Activated CD4-positive, alpha-beta memory T cell treated with anti-CD3 and anti-CD28 coated beads for 36 hours (primary cell): ENCODE results near the gene KRTAP5-6. TPM values are rescaled to one million over a fixed set of nuclear protein-coding genes. Genes with fewer than 3 reads are reported as not detected.

Experiments
- CTCF ChIA-PET: fragments of 350-600 bp; sonication (Branson Sonifier 250); formaldehyde crosslinking; loops from one replicate; lab custom pipeline; 2021; ENCODE audit warnings: antibody characterized with exemption, inconsistent platforms; lab: Charles Lee
- POLR2A ChIA-PET: fragments of 350-600 bp; sonication (Branson Sonifier 250); formaldehyde crosslinking; loops from one replicate; lab custom pipeline; 2021; ENCODE audit warnings: antibody characterized with exemption; lab: Charles Lee
- DNase-seq: peaks from one replicate; pipeline ENCODE4 v3.0.0-alpha.2; 2020
- H3K27ac Mint-ChIP-seq: one replicate; pipeline ENCODE4 v1.8.0; 2021; ENCODE audit warnings: mixed read lengths
- H3K27me3 Mint-ChIP-seq: one replicate; pipeline ENCODE4 v1.8.0; 2021; ENCODE audit warnings: mixed read lengths
- H3K36me3 Mint-ChIP-seq: one replicate; pipeline ENCODE4 v1.8.0; 2021; ENCODE audit warnings: mixed read lengths
- H3K4me1 Mint-ChIP-seq: one replicate; pipeline ENCODE4 v1.8.0; 2021; ENCODE audit warnings: low read depth, mixed read lengths
- H3K4me3 Mint-ChIP-seq: one replicate; pipeline ENCODE4 v1.8.0; 2021; ENCODE audit warnings: mild to moderate bottlenecking, mixed read lengths
- H3K9me3 Mint-ChIP-seq: one replicate; pipeline ENCODE4 v1.8.0; 2021; ENCODE audit warnings: mixed read lengths
- intact Hi-C: fragments of 100-400 bp; cut with micrococcal nuclease; formaldehyde crosslinking; loops from one replicate; pipeline ENCODE4 v1.15.1; 2023
- total RNA-seq, 2 experiments: library from RNA; stranded (reverse); gene quantifications; one replicate each; pipeline ENCODE4 v1.2.3, GENCODE V29; 2021

The KRTAP5-6 gene
- total RNA-seq, 2 experiments from 2014 or later, result not detected

DNA sequence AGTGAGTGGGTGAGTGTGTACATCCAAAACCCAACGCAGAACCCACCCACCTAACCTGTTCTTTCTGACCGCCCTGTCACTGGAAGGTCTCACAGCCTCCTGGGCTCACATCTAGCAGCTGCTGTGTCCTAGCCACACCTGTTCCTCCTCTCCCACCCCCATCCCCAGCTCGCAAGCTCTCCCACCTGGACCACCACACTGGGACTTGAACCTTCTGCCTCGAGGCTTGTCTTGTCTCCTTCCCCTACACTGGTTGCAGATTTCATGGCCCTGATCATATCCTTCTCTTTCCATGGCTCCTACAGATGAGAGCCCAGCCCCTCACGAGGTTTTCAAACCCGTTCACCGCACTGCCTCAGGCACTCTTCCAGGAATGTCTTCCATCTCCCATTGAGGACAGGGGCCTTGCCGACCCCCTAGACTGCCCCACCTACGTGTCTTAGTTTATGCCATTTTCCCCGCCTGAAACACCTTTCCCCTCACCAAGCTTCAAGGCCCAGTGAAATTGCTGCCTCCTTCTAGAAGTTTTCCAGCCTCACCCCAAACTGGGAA is 46.7 kb downstream of the KRTAP5-6 start:
- peaks cover 8% of the 10 kb centered on the region for H3K9me3 Mint-ChIP-seq
- POLR2A ChIA-PET, result no interaction called here
- no peak overlapping the region for H3K27ac Mint-ChIP-seq
- H3K4me3 Mint-ChIP-seq, result no peak overlapping the region
- CTCF ChIA-PET, result no interaction called here
- no peak for DNase-seq
- no peaks in the 10 kb centered on the region for H3K36me3 Mint-ChIP-seq
- H3K4me1 Mint-ChIP-seq, result no peaks in the 10 kb centered on the region
- peaks cover 4% of the 10 kb centered on the region for H3K27me3 Mint-ChIP-seq
- intact Hi-C loops, result no loop called here

- POLR2A ChIA-PET, result no interaction called here
These were observed 47.3 kb downstream of the KRTAP5-6 start for GRCh38 chr11:1744137-1744886.

DNA sequence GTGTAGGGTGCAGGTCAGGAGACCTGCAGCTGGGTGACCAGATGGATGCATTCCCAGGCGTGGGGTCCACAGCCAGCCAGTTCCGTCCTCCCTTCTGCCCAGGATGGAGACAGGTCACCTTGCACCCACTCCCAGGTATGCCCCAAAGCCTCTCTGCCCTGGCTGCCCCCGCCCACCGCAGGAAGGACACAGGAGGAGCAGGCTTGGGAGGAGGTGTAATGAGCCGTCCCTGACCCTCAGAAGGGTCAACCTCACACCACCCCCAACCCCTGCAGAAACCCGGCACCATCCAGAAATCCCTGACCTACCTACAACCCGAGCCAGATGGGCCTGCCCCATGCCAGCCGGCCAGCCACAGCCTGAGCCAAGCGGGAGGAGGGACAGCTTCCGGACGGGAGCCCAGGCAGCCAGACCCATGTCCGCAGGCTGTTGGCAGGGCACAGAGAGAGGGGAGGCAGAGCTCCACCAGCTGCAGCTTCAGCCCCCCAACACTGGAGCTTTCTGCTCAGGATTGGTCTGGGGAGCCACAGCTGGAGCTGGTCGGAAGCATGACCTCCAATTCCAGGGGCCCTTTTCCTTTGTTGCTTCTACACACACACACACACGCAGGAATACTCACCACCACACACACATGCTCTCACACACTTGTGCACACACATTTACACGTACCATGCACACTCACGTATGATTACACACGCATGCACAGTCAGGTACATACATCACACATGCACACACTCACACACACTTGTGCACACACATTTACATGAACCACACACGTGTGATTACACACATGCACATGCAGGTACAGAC is 48.1 kb downstream of the KRTAP5-6 start:
- Mint-ChIP-seq H3K27me3 (peaks cover 8% of the 10 kb centered on the region), H3K4me1 (peaks cover 7% of the 10 kb centered on the region), H3K9me3 (peaks cover 8% of the 10 kb centered on the region), H3K36me3 (no peaks in the 10 kb centered on the region), H3K4me3 (no peak overlapping the region), H3K27ac (no peak overlapping the region)
- ChIA-PET CTCF (interaction anchor here (0.7 kb wide), 1 partner anchor 77 kb away, joined by 3 read pairs; no protein-coding TSS in a partner anchor), POLR2A (no interaction called here)
- DNase-seq, result peak; percentile 2
- intact Hi-C loops, result no loop called here

More at GRCh38 chr11:1744137-1744886, 47.3 kb downstream of the KRTAP5-6 start:
- Mint-ChIP-seq H3K27me3 (peaks cover 2% of the 10 kb centered on the region), H3K27ac (no peak overlapping the region), H3K4me3 (no peak overlapping the region), H3K36me3 (no peaks in the 10 kb centered on the region), H3K9me3 (peaks cover 8% of the 10 kb centered on the region), H3K4me1 (no peaks in the 10 kb centered on the region)
- DNase-seq, result peak; percentile 4
- CTCF ChIA-PET, result no interaction called here
- intact Hi-C loops, result no loop called here

GRCh38 chr11:1745701-1746320 is 48.8 kb downstream of the KRTAP5-6 start:
- POLR2A ChIA-PET, result no interaction called here

DNA sequence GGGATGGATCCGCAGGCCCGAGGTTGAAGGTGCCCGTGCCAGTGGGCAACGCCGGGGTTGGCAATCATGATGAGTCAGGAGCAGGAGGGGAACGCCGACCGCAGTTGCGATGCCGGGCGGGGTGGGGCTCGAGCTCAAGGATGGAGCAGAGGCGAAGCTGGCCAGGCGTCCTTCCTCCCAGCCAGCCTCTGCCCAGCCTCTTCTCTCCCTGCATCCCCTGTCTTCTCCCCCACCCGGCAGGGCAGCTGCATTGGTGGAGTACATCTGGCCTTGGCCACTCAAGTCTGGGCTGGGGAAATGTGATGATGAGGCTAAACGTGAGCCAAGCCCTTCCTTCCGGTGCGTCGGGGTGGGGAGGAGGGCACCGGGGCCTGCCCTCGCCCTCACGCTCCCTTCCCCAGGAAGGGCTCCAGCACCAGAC is 49.5 kb downstream of the KRTAP5-6 start:
- intact Hi-C loops, result no loop called here
- CTCF ChIA-PET, result no interaction called here
- POLR2A ChIA-PET, result no interaction called here
- H3K4me3 Mint-ChIP-seq, result no peak overlapping the region
- DNase-seq, result no peak
- no peak overlapping the region for H3K27ac Mint-ChIP-seq
- peaks cover 13% of the 10 kb centered on the region for H3K27me3 Mint-ChIP-seq
- H3K4me1 Mint-ChIP-seq, result peaks cover 12% of the 10 kb centered on the region
- no peaks in the 10 kb centered on the region for H3K36me3 Mint-ChIP-seq
- H3K9me3 Mint-ChIP-seq, result peaks cover 8% of the 10 kb centered on the region

More at GRCh38 chr11:1745701-1746320, 48.8 kb downstream of the KRTAP5-6 start:
- DNase-seq, result no peak
- H3K4me3 Mint-ChIP-seq, result no peak overlapping the region
- peaks cover 13% of the 10 kb centered on the region for H3K27me3 Mint-ChIP-seq
- intact Hi-C loops, result no loop called here
- no peaks in the 10 kb centered on the region for H3K36me3 Mint-ChIP-seq
- peaks cover 8% of the 10 kb centered on the region for H3K9me3 Mint-ChIP-seq
- peaks cover 12% of the 10 kb centered on the region for H3K4me1 Mint-ChIP-seq
- H3K27ac Mint-ChIP-seq, result no peak overlapping the region
- CTCF ChIA-PET, result interaction anchor here (0.7 kb wide), 1 partner anchor 76 kb away, joined by 3 read pairs; no protein-coding TSS in a partner anchor

DNA sequence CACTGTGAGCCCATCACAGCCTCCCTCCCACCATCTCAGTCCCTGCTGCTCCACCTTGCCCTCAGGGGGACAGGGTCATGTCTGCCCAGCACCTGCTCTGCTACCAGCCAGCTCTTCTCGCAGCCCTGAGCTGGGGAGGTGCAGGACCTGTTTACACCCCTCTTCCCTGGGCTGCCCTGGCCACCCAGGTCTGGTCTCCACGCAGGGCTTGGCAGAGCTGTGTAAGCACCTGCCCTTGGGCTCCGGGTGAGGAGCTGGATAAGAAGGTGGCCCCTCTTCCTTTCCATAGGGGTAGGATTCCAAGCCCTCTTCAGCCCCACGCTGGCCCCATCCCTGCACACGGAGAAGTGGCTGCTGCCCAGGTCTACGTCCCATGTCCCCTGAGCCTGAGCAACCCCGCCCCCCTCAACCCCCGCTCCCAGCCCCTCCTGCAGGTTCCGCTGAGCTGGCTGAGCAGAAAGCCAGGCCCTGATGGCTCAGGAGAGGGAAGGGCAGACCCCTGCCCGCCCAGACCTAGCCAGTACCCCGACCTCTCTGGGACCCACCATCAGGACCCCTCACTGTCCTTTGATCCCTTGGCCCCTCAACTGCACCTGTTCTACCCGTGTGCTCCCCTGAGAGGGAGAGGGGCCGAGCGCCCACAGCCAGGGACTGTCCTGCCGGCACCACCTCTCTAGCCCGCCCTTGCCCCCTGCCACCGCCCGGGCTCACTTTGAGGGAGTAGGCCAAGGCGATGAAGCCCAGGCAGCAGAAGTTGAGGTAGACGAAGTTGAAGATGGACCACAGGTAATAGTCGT is 50.2 kb downstream of the KRTAP5-6 start:
- no peaks in the 10 kb centered on the region for H3K36me3 Mint-ChIP-seq
- POLR2A ChIA-PET, result no interaction called here
- CTCF ChIA-PET, result no interaction called here
- H3K4me1 Mint-ChIP-seq, result peaks cover 12% of the 10 kb centered on the region
- peaks cover 8% of the 10 kb centered on the region for H3K9me3 Mint-ChIP-seq
- intact Hi-C loops, result no loop called here
- H3K27ac Mint-ChIP-seq, result no peak overlapping the region
- peak; percentile 5 for DNase-seq
- no peak overlapping the region for H3K4me3 Mint-ChIP-seq
- H3K27me3 Mint-ChIP-seq, result peaks cover 13% of the 10 kb centered on the region

Other genes starting within 250 kb of the KRTAP5-6 start
- gene MOB2, start 210.4 kb upstream of the KRTAP5-6 start, total RNA-seq, result 10 to 100 TPM; 15.9 to 17.9 TPM
- 1 to 10 TPM; 1.6 to 2.4 TPM for gene DUSP8, start 124.9 kb upstream of the KRTAP5-6 start, total RNA-seq
- not detected for gene KRTAP5-1, start 111.9 kb upstream of the KRTAP5-6 start, total RNA-seq
- gene KRTAP5-2, start 98.9 kb upstream of the KRTAP5-6 start, total RNA-seq, result not detected
- not detected for gene KRTAP5-3, start 88.7 kb upstream of the KRTAP5-6 start, total RNA-seq
- not detected for gene KRTAP5-4, start 75.1 kb upstream of the KRTAP5-6 start, total RNA-seq
- not detected for gene KRTAP5-5, start 67.4 kb upstream of the KRTAP5-6 start, total RNA-seq
- under 1 TPM; 0.27 to 0.29 TPM for gene IFITM10, start 53.4 kb downstream of the KRTAP5-6 start, total RNA-seq
- 10 to 100 TPM; 52.0 to 58.7 TPM for gene CTSD, start 66.7 kb downstream of the KRTAP5-6 start, total RNA-seq
- gene SYT8, start 137.8 kb downstream of the KRTAP5-6 start, total RNA-seq, result not detected
- not detected for gene TNNI2, start 141.8 kb downstream of the KRTAP5-6 start, total RNA-seq
- 100 to 1,000 TPM; 179 to 181 TPM for gene LSP1, start 155.9 kb downstream of the KRTAP5-6 start, total RNA-seq
- gene PRR33, start 194.7 kb downstream of the KRTAP5-6 start, total RNA-seq, result under 1 TPM in 1 of 2 experiments, not detected in 1; 0.07 TPM
- gene TNNT3, start 222.5 kb downstream of the KRTAP5-6 start, total RNA-seq, result 1 to 10 TPM; 6.0 to 6.8 TPM